Body of pancreas (tissue), 4 donors: ENCODE measurements around the gene DNAJA4. TPM values are rescaled to one million over a fixed set of nuclear protein-coding genes. Genes with fewer than 3 reads are reported as not detected.

Experiments
- ATAC-seq: fragments of 150-250 bp; one replicate; pipeline ENCODE4 v1.9.1; 2016
- DNase-seq, 4 donors: peaks; one replicate each; pipeline ENCODE4 v3.0.0-alpha.2; 2019
- H3K27ac ChIP-seq, 4 donors: fragments of 200-600 bp; sonication (generic); 1 replicate in 3 of 4; 2 replicates in 1 of 4; pipeline versions ENCODE4 v1.5.1 to v1.6.1; 2016 to 2019; ENCODE audit warnings: mild to moderate bottlenecking in 1 of 4, mixed read lengths in 1 of 4, moderate library complexity in 1 of 4
- H3K27me3 ChIP-seq, 2 donors: fragments of 200-600 bp; sonication (generic); one replicate each; pipeline ENCODE4 v1.6.0; 2016; ENCODE audit warnings: mild to moderate bottlenecking in 1 of 2
- H3K36me3 ChIP-seq, 2 donors: fragments of 200-600 bp; sonication (generic); replicated peaks in 1 of 2; 2 replicates each; pipeline ENCODE4 v1.5.1; 2016; ENCODE audit warnings: low read depth in 2 of 2; ENCODE audit not compliant: insufficient read depth in 1 of 2
- H3K4me1 ChIP-seq: fragments of 200-600 bp; sonication (generic); one replicate; pipeline ENCODE4 v1.6.0; 2016
- H3K4me3 ChIP-seq, 2 donors: fragments of 200-600 bp; sonication (generic); 1 replicate in 1 of 2; 2 replicates in 1 of 2; pipeline ENCODE4 v1.5.1; 2016 to 2019
- H3K9me3 ChIP-seq, 3 donors: fragments of 200-600 bp; sonication (generic); 1 replicate in 2 of 3; 2 replicates in 1 of 3; pipeline ENCODE4 v1.5.1; 2016
- POLR2A ChIP-seq, 3 donors: fragments of 450-650 bp; IDR thresholded peaks; one replicate each; pipeline ENCODE4 v1.6.1; 2016; ENCODE audit warnings: antibody characterized with exemption in 3 of 3, mild to moderate bottlenecking in 2 of 3
- WGBS, 2 donors: methylation state at CpG; one replicate each; pipeline ENCODE4 v1.1.5; 2017; 5-methylcytosine and 5-hydroxymethylcytosine counted together
- intact Hi-C: fragments of 100-400 bp; cut with DNase I; formaldehyde crosslinking; loops from one replicate; pipeline ENCODE4 v1.15.1; 2023
- total RNA-seq, 2 donors: library from RNA; depleted of rRNA; stranded (reverse); fragments of >200 nt; gene quantifications; one replicate each; pipeline ENCODE4 v1.1.0, GENCODE V29; 2016
- TF ChIP-seq, protein P1 (sequence below), 7 experiments: fragments of 450-650 bp in 4 of 7; fragments of 200-600 bp in 3 of 7; sonication (generic) in 3 of 7; IDR thresholded peaks; one replicate each; pipeline ENCODE4 v1.5.1; 2016 to 2019; ENCODE audit warnings: antibody characterized with exemption in 7 of 7

Gene DNAJA4
- total RNA-seq, 2 donors from 2014 or later: 5.9 to 8.0 TPM

DNA sequence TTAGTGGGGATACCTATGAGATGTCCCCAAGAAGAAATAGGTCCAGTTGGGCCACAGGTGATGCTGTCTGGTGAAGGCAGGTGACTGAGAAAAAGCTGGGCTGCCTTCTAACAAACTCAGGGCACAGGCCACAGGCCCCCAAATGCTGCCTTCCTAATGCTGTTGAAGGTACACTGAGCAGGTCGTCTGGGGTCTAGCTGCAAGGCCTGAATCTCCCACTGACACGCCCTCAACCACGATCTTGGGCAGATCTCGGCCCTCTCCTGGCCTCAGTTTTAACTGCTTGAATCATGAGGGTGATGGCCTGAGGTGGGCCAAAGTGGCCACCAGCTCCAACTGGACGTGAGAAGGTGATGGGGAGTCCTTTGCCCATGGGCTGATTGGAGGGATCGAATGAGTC lies 27.9 kb upstream of the DNAJA4 start:
- Histone ChIP-seq H3K27me3 (no peaks in the 10 kb centered on the region), H3K4me1 (no peaks in the 10 kb centered on the region), H3K27ac (no peak overlapping the region), H3K36me3 (no peaks in the 10 kb centered on the region), H3K9me3 (no peaks in the 10 kb centered on the region), H3K4me3 (no peak overlapping the region)
- DNase-seq (no peak), ATAC-seq (no peak)
- TF ChIP-seq, protein P1, sequence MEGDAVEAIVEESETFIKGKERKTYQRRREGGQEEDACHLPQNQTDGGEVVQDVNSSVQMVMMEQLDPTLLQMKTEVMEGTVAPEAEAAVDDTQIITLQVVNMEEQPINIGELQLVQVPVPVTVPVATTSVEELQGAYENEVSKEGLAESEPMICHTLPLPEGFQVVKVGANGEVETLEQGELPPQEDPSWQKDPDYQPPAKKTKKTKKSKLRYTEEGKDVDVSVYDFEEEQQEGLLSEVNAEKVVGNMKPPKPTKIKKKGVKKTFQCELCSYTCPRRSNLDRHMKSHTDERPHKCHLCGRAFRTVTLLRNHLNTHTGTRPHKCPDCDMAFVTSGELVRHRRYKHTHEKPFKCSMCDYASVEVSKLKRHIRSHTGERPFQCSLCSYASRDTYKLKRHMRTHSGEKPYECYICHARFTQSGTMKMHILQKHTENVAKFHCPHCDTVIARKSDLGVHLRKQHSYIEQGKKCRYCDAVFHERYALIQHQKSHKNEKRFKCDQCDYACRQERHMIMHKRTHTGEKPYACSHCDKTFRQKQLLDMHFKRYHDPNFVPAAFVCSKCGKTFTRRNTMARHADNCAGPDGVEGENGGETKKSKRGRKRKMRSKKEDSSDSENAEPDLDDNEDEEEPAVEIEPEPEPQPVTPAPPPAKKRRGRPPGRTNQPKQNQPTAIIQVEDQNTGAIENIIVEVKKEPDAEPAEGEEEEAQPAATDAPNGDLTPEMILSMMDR (IDR thresholded peaks at IDR 0.05): no peak
- TF ChIP-seq POLR2A (IDR thresholded peaks at IDR 0.05): no peak
- intact Hi-C loops: no loop called here
- WGBS, 2 donors: 89 to 93% methylated on average over 6 of the region's 6 CpGs

DNA sequence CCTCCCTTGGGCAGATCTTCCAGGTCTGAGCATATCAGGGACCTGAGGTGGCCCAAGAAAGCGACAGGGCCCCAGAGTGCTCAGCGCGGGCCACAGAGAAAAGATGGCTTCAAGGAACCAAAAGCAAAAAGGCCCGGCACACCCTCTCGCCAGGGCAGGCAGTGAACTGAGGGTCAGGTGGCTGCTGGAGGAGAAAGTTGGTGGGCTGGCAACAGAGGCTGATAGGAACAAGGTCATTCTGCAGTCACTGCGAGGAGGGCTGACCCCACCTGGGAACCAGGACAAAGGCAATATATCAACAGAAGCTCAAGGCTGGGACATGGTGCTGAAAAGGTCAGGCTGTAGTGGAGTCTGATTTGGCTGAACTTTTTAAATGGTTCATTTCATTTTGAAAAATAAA lies 27.2 kb upstream of the DNAJA4 start:
- Histone ChIP-seq H3K4me1 (no peaks in the 10 kb centered on the region), H3K4me3 (no peak overlapping the region), H3K27me3 (no peaks in the 10 kb centered on the region), H3K27ac (no peak overlapping the region), H3K36me3 (no peaks in the 10 kb centered on the region), H3K9me3 (no peaks in the 10 kb centered on the region)
- DNase-seq (no peak), ATAC-seq (no peak)
- TF ChIP-seq, protein P1 (IDR thresholded peaks at IDR 0.05): no peak
- TF ChIP-seq POLR2A (IDR thresholded peaks at IDR 0.05): no peak
- 73 to 78% methylated on average over 6 of the region's 6 CpGs for WGBS, 2 donors
- intact Hi-C loops: no loop called here

GRCh38 chr15:78239811-78240210 lies 24.6 kb upstream of the DNAJA4 start:
- ATAC-seq: no peak
- WGBS, 2 donors: 84 to 87% methylated on average over 5 of the region's 5 CpGs
- Histone ChIP-seq H3K9me3 (no peaks in the 10 kb centered on the region), H3K4me3 (no peak overlapping the region), H3K4me1 (peaks cover 7% of the 10 kb centered on the region), H3K36me3 (no peaks in the 10 kb centered on the region), H3K27me3 (no peaks in the 10 kb centered on the region), H3K27ac (no peak overlapping the region)
- intact Hi-C loops: loop anchor here (5.0 kb wide), 1 partner anchor 63 kb away; no protein-coding TSS in a partner anchor
- DNase-seq: no peak
- TF ChIP-seq, protein P1 (IDR thresholded peaks at IDR 0.05): no peak
- TF ChIP-seq POLR2A (IDR thresholded peaks at IDR 0.05): no peak

- Histone ChIP-seq H3K36me3 (no peaks in the 10 kb centered on the region), H3K9me3 (no peaks in the 10 kb centered on the region), H3K4me3 (no peak overlapping the region), H3K27ac (no peak overlapping the region), H3K27me3 (no peaks in the 10 kb centered on the region), H3K4me1 (peaks cover 7% of the 10 kb centered on the region)
- intact Hi-C loops: loop anchor here (5.0 kb wide), 1 partner anchor 64 kb away; no protein-coding TSS in a partner anchor
- WGBS, 2 donors: 0 to 8% methylated on average over 5 to 12 of the region's 12 CpGs
- TF ChIP-seq, protein P1 (IDR thresholded peaks at IDR 0.05): peak; percentile 73 to 91 (median 89)
- no peak for TF ChIP-seq POLR2A (IDR thresholded peaks at IDR 0.05)
- ATAC-seq (peak; percentile 95), DNase-seq (peak; percentile 89 to 94 (median 91))
Observed at GRCh38 chr15:78241017-78241416, 23.3 kb upstream of the DNAJA4 start.

GRCh38 chr15:78242128-78242527 lies 22.2 kb upstream of the DNAJA4 start:
- WGBS, 2 donors: 50 to 75% methylated on average over 5 of the region's 5 CpGs
- H3K36me3 ChIP-seq: no peaks in the 10 kb centered on the region
- ATAC-seq: no peak
- no peaks in the 10 kb centered on the region for H3K9me3 ChIP-seq
- H3K4me1 ChIP-seq: peaks cover 7% of the 10 kb centered on the region
- no peaks in the 10 kb centered on the region for H3K27me3 ChIP-seq
- intact Hi-C loops: loop anchor here (2.0 to 5.0 kb wide), 2 partner anchors 65 to 129 kb away; no protein-coding TSS in a partner anchor
- no peak overlapping the region for H3K4me3 ChIP-seq
- DNase-seq: no peak
- H3K27ac ChIP-seq: no peak overlapping the region
- no peak for TF ChIP-seq POLR2A (IDR thresholded peaks at IDR 0.05)
- TF ChIP-seq, protein P1 (IDR thresholded peaks at IDR 0.05): peak in 1 of 7 experiments; percentile 3
